Thyroid gland (tissue), 4 donors: ENCODE results near the gene PHF21A. TPM values are rescaled to one million over a fixed set of nuclear protein-coding genes. Genes with fewer than 3 reads are reported as not detected.
"Not testable (repeated sequence)": the region's sequence is repeated elsewhere in the genome, so short reads cannot be mapped to it uniquely, and the experiment has no call there.

Source experiments
- DNase-seq, 2 donors: peaks; one replicate each; pipeline ENCODE4 v3.0.0-alpha.2; 2019
- H3K27ac ChIP-seq, 3 donors: fragments of 200-600 bp; sonication (generic); 1 replicate in 2 of 3; 2 replicates in 1 of 3; pipeline ENCODE4 v1.5.1; 2016 to 2019; ENCODE audit warnings: mild to moderate bottlenecking in 1 of 3, moderate library complexity in 1 of 3
- H3K27me3 ChIP-seq: fragments of 200-600 bp; sonication (generic); one replicate; pipeline ENCODE4 v1.5.1; 2019
- H3K36me3 ChIP-seq, 2 donors: fragments of 200-600 bp; sonication (generic); one replicate each; pipeline ENCODE4 v1.5.1; 2016 to 2019
- H3K4me1 ChIP-seq, 2 donors: fragments of 200-600 bp; sonication (generic); one replicate each; pipeline ENCODE4 v1.5.1; 2017 to 2019
- H3K4me3 ChIP-seq, 3 donors: fragments of 200-600 bp; sonication (generic); replicated peaks in 1 of 3; 1 replicate in 2 of 3; 2 replicates in 1 of 3; pipeline ENCODE4 v1.5.1; 2016; ENCODE audit warnings: mild to moderate bottlenecking in 1 of 3
- H3K9me3 ChIP-seq: fragments of 200-600 bp; sonication (generic); one replicate; pipeline ENCODE4 v1.5.1; 2017
- POLR2A ChIP-seq, 2 donors: fragments of 450-650 bp; IDR thresholded peaks; one replicate each; pipeline ENCODE4 v1.6.1; 2017; ENCODE audit warnings: antibody characterized with exemption in 2 of 2, mild to moderate bottlenecking in 2 of 2, moderate library complexity in 1 of 2
- WGBS, 2 donors: methylation state at CpG; one replicate each; pipeline ENCODE4 v1.1.5; 2017; 5-methylcytosine and 5-hydroxymethylcytosine counted together
- intact Hi-C: fragments of 100-400 bp; cut with DNase I; formaldehyde crosslinking; loops from one replicate; pipeline ENCODE4 v1.15.1; 2023
- total RNA-seq, 4 donors: library from RNA; depleted of rRNA; stranded (reverse); fragments of >200 nt; gene quantifications; one replicate each; pipeline ENCODE4 v1.2.3, GENCODE V29; 2016
- TF ChIP-seq, protein P1 (sequence below), 6 experiments: fragments of 200-600 bp in 3 of 6; fragments of 450-650 bp in 3 of 6; sonication (generic) in 3 of 6; IDR thresholded peaks; one replicate each; pipeline ENCODE4 v1.5.1; 2016 to 2019; ENCODE audit warnings: antibody characterized with exemption in 6 of 6, mild to moderate bottlenecking in 2 of 6, inconsistent platforms in 1 of 6, moderate library complexity in 1 of 6

Gene PHF21A
- total RNA-seq, 4 donors from 2014 or later, result 26.2 to 95.7 (median 64.0) TPM

DNA sequence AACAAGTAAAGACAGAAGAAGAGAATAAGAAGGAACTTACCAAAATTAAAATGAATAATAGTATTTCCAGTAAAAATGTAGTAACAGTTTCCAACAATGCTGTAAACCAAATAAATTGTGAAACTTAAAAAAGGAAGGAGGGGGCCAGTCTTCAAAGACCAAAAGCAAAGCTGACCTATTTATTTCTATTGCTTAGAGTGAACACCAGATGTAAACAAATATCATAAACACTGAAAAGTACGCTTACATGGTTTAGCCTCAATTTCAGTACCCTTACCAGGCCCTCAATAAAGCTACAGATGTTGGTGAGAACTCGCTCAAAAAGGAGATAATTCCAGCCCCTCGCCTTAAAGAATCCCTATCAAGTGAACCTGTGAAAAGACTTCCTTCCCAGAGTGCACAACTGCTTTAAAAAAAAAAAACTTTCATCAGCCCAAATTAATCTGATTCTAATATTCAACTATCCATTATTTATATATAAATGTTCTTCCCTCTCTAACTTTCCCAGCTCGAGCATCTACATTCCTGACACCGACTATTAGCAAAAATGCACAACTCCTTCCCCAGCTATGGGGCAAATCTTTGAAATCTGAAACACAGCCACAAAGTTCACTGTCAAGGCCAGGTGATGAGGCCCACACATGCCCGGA, 2.4 kb downstream of the PHF21A start:
- Histone ChIP-seq H3K36me3 (no peaks in the 10 kb centered on the region), H3K4me1 (peaks cover 24 to 33% of the 10 kb centered on the region in 2 donors), H3K27ac (peak overlapping the region; percentile 90 to 98 (median 96)), H3K27me3 (no peaks in the 10 kb centered on the region), H3K9me3 (no peaks in the 10 kb centered on the region), H3K4me3 (peak overlapping the region in 2 of 3 donors; percentile 56 to 87)
- intact Hi-C loops, result no loop called here
- TF ChIP-seq POLR2A (IDR thresholded peaks at IDR 0.05), result no peak
- WGBS, 2 donors, result 52 to 53% methylated on average over 6 of the region's 6 CpGs
- no peak for DNase-seq

DNA sequence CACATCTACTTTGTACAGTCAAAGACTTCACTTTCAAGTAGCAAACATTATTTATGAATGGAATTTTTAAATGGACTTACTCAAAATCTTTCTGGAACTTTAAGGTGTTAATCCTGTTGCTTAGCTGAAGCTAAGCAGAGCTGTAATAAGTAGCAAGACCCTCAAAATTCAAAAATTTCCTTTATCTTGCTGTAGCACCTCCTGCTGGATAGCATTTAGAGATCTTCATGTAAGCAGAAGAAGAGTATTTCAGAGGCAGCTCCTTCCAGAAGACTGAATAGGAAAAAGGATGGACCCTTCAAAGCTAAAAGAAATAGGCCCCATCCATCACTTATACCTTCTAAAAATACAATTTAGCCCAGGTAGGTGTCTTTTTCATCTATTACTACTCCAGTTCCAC, 3.4 kb downstream of the PHF21A start:
- intact Hi-C loops, result no loop called here
- Histone ChIP-seq H3K27ac (no peak overlapping the region), H3K4me3 (no peak overlapping the region), H3K9me3 (no peaks in the 10 kb centered on the region), H3K4me1 (peaks cover 24 to 37% of the 10 kb centered on the region in 2 donors), H3K36me3 (no peaks in the 10 kb centered on the region), H3K27me3 (no peaks in the 10 kb centered on the region)
- no peak for TF ChIP-seq POLR2A (IDR thresholded peaks at IDR 0.05)
- TF ChIP-seq, protein P1, sequence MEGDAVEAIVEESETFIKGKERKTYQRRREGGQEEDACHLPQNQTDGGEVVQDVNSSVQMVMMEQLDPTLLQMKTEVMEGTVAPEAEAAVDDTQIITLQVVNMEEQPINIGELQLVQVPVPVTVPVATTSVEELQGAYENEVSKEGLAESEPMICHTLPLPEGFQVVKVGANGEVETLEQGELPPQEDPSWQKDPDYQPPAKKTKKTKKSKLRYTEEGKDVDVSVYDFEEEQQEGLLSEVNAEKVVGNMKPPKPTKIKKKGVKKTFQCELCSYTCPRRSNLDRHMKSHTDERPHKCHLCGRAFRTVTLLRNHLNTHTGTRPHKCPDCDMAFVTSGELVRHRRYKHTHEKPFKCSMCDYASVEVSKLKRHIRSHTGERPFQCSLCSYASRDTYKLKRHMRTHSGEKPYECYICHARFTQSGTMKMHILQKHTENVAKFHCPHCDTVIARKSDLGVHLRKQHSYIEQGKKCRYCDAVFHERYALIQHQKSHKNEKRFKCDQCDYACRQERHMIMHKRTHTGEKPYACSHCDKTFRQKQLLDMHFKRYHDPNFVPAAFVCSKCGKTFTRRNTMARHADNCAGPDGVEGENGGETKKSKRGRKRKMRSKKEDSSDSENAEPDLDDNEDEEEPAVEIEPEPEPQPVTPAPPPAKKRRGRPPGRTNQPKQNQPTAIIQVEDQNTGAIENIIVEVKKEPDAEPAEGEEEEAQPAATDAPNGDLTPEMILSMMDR (IDR thresholded peaks at IDR 0.05), result no peak
- DNase-seq, result no peak

DNA sequence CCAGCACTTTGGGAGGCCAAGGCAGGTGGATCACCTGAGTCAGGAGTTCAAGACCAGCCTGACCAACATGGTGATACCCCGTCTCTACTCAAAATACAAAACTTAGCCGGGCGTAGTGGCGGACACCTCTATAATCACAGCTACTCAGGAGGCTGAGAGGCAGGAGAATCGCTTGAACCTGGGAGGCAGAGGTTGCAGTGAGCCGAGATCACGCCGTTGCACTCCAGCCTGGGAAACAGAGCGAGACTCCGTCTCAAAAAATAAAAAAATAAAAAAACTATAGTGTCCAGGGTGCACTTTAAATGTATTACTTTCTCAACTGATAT, 4.6 kb downstream of the PHF21A start:
- DNase-seq, H3K27me3 ChIP-seq, H3K9me3 ChIP-seq, intact Hi-C loops, H3K36me3 ChIP-seq, H3K4me3 ChIP-seq: not testable (repeated sequence)
- peaks cover 24 to 43% of the 10 kb centered on the region in 2 donors for H3K4me1 ChIP-seq
- peak overlapping the region in 1 of 3 donors; percentile 44 for H3K27ac ChIP-seq
- WGBS, 2 donors, result 87 to 91% methylated on average over 10 of the region's 10 CpGs

DNA sequence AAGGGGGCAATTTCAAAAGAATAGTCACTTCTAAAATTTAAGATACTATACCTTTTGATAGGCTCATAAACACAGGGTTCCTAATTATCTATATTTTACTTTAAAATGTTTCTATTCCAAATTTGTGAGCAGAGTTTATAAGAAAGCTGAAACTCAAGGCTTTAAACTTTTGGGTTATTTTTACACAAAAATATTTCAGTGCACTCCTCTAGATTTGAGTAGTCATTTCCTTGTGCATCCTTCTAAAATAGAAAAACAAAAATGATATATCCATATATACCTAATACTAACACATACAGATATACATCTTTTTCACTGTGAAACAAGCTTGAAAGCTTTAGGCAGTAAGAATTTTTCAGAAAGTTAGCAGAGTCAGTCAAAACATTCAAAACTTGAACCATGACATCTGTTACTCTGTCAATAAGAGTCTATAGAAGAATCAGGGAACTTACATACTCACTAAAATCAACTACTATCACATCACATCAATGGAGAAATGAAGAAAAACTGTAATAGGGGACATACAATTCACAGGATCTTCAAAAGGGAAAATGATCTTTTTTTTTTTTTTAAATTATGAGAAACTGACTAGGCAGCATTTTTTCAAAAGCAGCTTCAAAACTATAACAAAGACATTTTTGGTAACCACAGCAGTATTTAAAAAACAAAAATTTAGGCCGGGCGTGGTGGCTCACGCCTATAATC, 5.1 kb downstream of the PHF21A start:
- Histone ChIP-seq H3K27me3 (no peaks in the 10 kb centered on the region), H3K4me3 (no peak overlapping the region), H3K36me3 (no peaks in the 10 kb centered on the region), H3K9me3 (no peaks in the 10 kb centered on the region), H3K4me1 (peaks cover 28 to 48% of the 10 kb centered on the region in 2 donors), H3K27ac (peak overlapping the region; percentile 8 to 44 (median 33))
- intact Hi-C loops, result no loop called here
- TF ChIP-seq POLR2A (IDR thresholded peaks at IDR 0.05), result no peak
- TF ChIP-seq, protein P1 (IDR thresholded peaks at IDR 0.05), result no peak
- WGBS, 2 donors, result 85 to 95% methylated on average over 3 of the region's 3 CpGs
- DNase-seq, result no peak

DNA sequence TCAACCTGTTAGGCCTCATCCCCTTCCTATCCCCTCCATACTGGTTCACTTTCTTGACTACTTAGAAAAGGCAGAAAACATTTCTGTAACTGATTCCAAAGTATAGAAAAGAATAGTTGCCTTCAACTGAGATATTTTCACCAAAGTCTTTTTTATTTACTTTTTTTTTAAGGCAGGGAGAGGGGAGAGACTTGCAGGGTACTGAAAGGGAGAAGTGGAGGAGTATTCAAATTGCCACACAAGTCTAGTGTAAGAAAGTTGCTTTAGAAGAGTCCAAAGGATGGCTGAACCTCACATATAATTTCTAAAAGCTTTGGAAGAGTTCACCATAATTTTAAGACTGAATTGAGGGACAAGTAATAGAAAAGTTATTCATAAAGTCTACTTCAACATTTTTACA, 6.3 kb downstream of the PHF21A start:
- Histone ChIP-seq H3K36me3 (no peaks in the 10 kb centered on the region), H3K9me3 (no peaks in the 10 kb centered on the region), H3K27me3 (no peaks in the 10 kb centered on the region), H3K4me1 (peaks cover 29 to 50% of the 10 kb centered on the region in 2 donors), H3K27ac (peak overlapping the region in 1 of 3 donors; percentile 13), H3K4me3 (no peak overlapping the region)
- TF ChIP-seq, protein P1 (IDR thresholded peaks at IDR 0.05), result no peak
- no peak for TF ChIP-seq POLR2A (IDR thresholded peaks at IDR 0.05)
- intact Hi-C loops, result no loop called here
- DNase-seq, result no peak

DNA sequence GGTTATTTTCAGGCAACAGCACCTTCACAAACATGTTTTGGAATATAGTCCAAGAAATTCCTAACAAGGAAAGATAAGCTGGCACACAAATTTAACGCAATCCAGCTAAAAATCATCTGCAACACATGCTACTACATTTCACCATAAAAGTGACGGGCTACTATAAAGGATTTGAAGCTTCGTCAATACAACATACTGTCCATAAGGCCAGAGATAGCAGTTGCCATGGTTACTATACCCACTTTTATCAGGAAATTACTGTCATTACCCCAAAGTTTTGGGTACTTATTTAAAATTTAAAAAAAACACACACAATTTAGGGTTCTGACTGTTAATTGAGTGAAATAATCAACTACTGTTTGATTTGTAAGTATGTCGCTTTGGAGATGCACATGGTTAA, 6.9 kb downstream of the PHF21A start:
- Histone ChIP-seq H3K27ac (peak overlapping the region in 1 of 3 donors; percentile 13), H3K36me3 (no peaks in the 10 kb centered on the region), H3K4me3 (no peak overlapping the region), H3K27me3 (no peaks in the 10 kb centered on the region), H3K9me3 (no peaks in the 10 kb centered on the region), H3K4me1 (peaks cover 29 to 50% of the 10 kb centered on the region in 2 donors)
- no peak for DNase-seq
- intact Hi-C loops, result no loop called here
- TF ChIP-seq, protein P1 (IDR thresholded peaks at IDR 0.05), result no peak
- TF ChIP-seq POLR2A (IDR thresholded peaks at IDR 0.05), result no peak
- WGBS, 2 donors, result 95 to 96% methylated on average over 4 of the region's 4 CpGs
